OCI-LY3 (cell line): ENCODE data around the gene SEMA3G.

ENCODE experiments used
- H2AFZ ChIP-seq: fragments of 200-600, 300-600 bp; shearing (Covaris generic); 2 replicates; pipeline ENCODE4 v1.6.0; 2014; ENCODE audit warnings: antibody characterized with exemption, low read depth, low read length
- H3K27ac ChIP-seq: fragments of 200-600, 300-600 bp; sonication (generic); 2 replicates; pipeline ENCODE4 v1.5.1; 2014; ENCODE audit warnings: mild to moderate bottlenecking, low read length, moderate library complexity, mixed read lengths
- H3K27me3 ChIP-seq: fragments of 200-600, 300-600 bp; sonication (generic); 2 replicates; pipeline ENCODE4 v1.6.1; 2014; ENCODE audit warnings: low read depth, low read length, mixed read lengths
- H3K36me3 ChIP-seq: fragments of 200-600, 300-600 bp; sonication (generic); replicated peaks from 2 replicates; pipeline ENCODE3; 2014; ENCODE audit warnings: low read depth, low read length, mixed read lengths
- H3K4me1 ChIP-seq: fragments of 300-600, 200-600 bp; sonication (generic); 2 replicates; pipeline ENCODE4 v1.6.1; 2014; ENCODE audit warnings: low read length, mixed read lengths
- H3K4me2 ChIP-seq: fragments of 200-600, 300-600 bp; sonication (generic); 2 replicates; pipeline ENCODE4 v1.6.1; 2014; ENCODE audit warnings: low read length, mixed read lengths
- H3K4me3 ChIP-seq: fragments of 300-600, 200-600 bp; sonication (generic); 2 replicates; pipeline ENCODE4 v1.5.1; 2014; ENCODE audit warnings: antibody characterized with exemption, mild to moderate bottlenecking, low read length, moderate library complexity
- H3K79me2 ChIP-seq: fragments of 300-600, 200-600 bp; shearing (Covaris generic); 2 replicates; pipeline ENCODE4 v1.6.1; 2014; ENCODE audit warnings: mild to moderate bottlenecking, low read length, mixed read lengths
- H3K9ac ChIP-seq: fragments of 300-600, 200-600 bp; shearing (Covaris generic); 2 replicates; pipeline ENCODE4 v1.6.0; 2014; ENCODE audit warnings: mild to moderate bottlenecking, low read length, moderate library complexity
- H3K9me3 ChIP-seq: fragments of 200-600, 300-600 bp; shearing (Covaris generic); 2 replicates; pipeline ENCODE4 v1.6.1; 2014; ENCODE audit warnings: low read length, mixed read lengths; ENCODE audit not compliant: insufficient read depth
- H4K20me1 ChIP-seq: fragments of 200-600, 300-600 bp; sonication (generic); 2 replicates; pipeline ENCODE4 v1.6.1; 2016; ENCODE audit warnings: low read length, mixed read lengths; ENCODE audit not compliant: insufficient read depth
- CTCF ChIP-seq: fragments of 200-600, 300-600 bp; sonication (generic); IDR thresholded peaks from 2 replicates; pipeline ENCODE4 v1.5.1; 2014; ENCODE audit warnings: antibody characterized with exemption, low read length, low read depth
- EZH2phosphoT487 ChIP-seq: fragments of 200-600 bp; shearing (Covaris generic); IDR thresholded peaks from 2 replicates; pipeline ENCODE4 v1.6.1; 2018; ENCODE audit warnings: antibody characterized with exemption, mixed run types, low read depth

Gene SEMA3G

GRCh38 chr3:52422669-52423068, 22.2 kb downstream of the SEMA3G start:
- Histone ChIP-seq H3K79me2 (no peaks in the 10 kb centered on the region), H4K20me1 (no peaks in the 10 kb centered on the region), H2AFZ (no peak overlapping the region), H3K27ac (no peak overlapping the region), H3K4me2 (no peak overlapping the region), H3K9ac (no peak overlapping the region), H3K4me1 (no peaks in the 10 kb centered on the region), H3K36me3 (no peaks in the 10 kb centered on the region), H3K27me3 (peaks cover 3% of the 10 kb centered on the region; the same call in 1 of the 2 replicates), H3K4me3 (no peak overlapping the region), H3K9me3 (no peaks in the 10 kb centered on the region)
- no peak for TF ChIP-seq CTCF
- no peak for TF ChIP-seq EZH2phosphoT487

GRCh38 chr3:52420388-52420787, 24.5 kb downstream of the SEMA3G start:
- Histone ChIP-seq H3K36me3 (no peaks in the 10 kb centered on the region), H3K4me2 (no peak overlapping the region), H3K27ac (no peak overlapping the region), H3K79me2 (no peaks in the 10 kb centered on the region), H3K27me3 (no peaks in the 10 kb centered on the region), H2AFZ (no peak overlapping the region), H3K4me3 (no peak overlapping the region), H3K4me1 (peaks cover 4% of the 10 kb centered on the region; the same call in 1 of the 2 replicates), H3K9ac (no peak overlapping the region), H3K9me3 (no peaks in the 10 kb centered on the region), H4K20me1 (no peaks in the 10 kb centered on the region)
- TF ChIP-seq EZH2phosphoT487 (no peak), CTCF (no peak)

GRCh38 chr3:52415800-52416199, 29.1 kb downstream of the SEMA3G start:
- Histone ChIP-seq H3K79me2 (peaks cover 7% of the 10 kb centered on the region; the same call in 1 of the 2 replicates), H3K9me3 (no peaks in the 10 kb centered on the region), H2AFZ (no peak overlapping the region), H3K4me2 (no peak overlapping the region), H3K9ac (no peak overlapping the region), H3K27me3 (no peaks in the 10 kb centered on the region), H3K36me3 (no peaks in the 10 kb centered on the region), H3K4me3 (no peak overlapping the region), H4K20me1 (no peaks in the 10 kb centered on the region), H3K27ac (no peak overlapping the region), H3K4me1 (peaks cover 14% of the 10 kb centered on the region)
- no peak for TF ChIP-seq EZH2phosphoT487
- TF ChIP-seq CTCF: no peak

- H3K9ac ChIP-seq: no peak overlapping the region
- H3K4me2 ChIP-seq: peak overlapping the region; percentile 89
- no peaks in the 10 kb centered on the region for H3K27me3 ChIP-seq
- peaks cover 41% of the 10 kb centered on the region for H3K36me3 ChIP-seq
- 0 out of 2 replicates have a peak overlapping the region, but pooled peaks have one; percentile 89 for H3K4me3 ChIP-seq
- no peaks in the 10 kb centered on the region for H3K9me3 ChIP-seq
- TF ChIP-seq EZH2phosphoT487 (no peak), CTCF (no peak)
- H3K79me2 ChIP-seq: peaks cover 28% of the 10 kb centered on the region
- H3K4me1 ChIP-seq: peaks cover 17% of the 10 kb centered on the region
- H2AFZ ChIP-seq: no peak overlapping the region
- H3K27ac ChIP-seq: no peak overlapping the region
- no peaks in the 10 kb centered on the region for H4K20me1 ChIP-seq
Observed at GRCh38 chr3:52408466-52408865, 36.4 kb downstream of the SEMA3G start.
